GM12878 (cell line): ENCODE results near the gene SLC25A40. TPM values are rescaled to one million over a fixed set of nuclear protein-coding genes. Genes with fewer than 3 reads are reported as not detected.

Experiments
- CBX3 ChIP-seq: fragments of 200-600 bp; sonication (generic); IDR thresholded peaks from 2 replicates; pipeline ENCODE4 v1.6.1; 2016; ENCODE audit warnings: low read depth, borderline replicate concordance
- CHD4 ChIP-seq: fragments of 200-600 bp; sonication (generic); IDR thresholded peaks from 2 replicates; pipeline ENCODE4 v1.6.1; 2016; ENCODE audit warnings: mild to moderate bottlenecking
- DPF2 ChIP-seq: fragments of 450-650 bp; IDR thresholded peaks from 2 replicates; pipeline ENCODE4 v1.6.1; 2017; ENCODE audit warnings: mild to moderate bottlenecking
- EED ChIP-seq: sonication (generic); IDR thresholded peaks from 2 replicates; pipeline ENCODE4 v1.6.1; 2016; ENCODE audit warnings: antibody characterized with exemption, low read depth
- ETV6 ChIP-seq, 2 experiments: fragments of 450-650 bp in 1 of 2; IDR thresholded peaks in 1 of 2; conservative IDR thresholded peaks in 1 of 2; 2 replicates each; pipeline ENCODE4 v1.6.1; 2014; ENCODE audit warnings: antibody characterized with exemption in 1 of 2, borderline replicate concordance in 1 of 2, low read depth in 1 of 2, mild to moderate bottlenecking in 1 of 2, moderate library complexity in 1 of 2
- IKZF2 ChIP-seq, 2 experiments: fragments of 450-650 bp; IDR thresholded peaks; 2 replicates each; pipeline ENCODE4 v1.6.1; 2017; ENCODE audit warnings: mild to moderate bottlenecking in 2 of 2, moderate library complexity in 2 of 2
- NFYB ChIP-seq: IDR thresholded peaks from 2 replicates; pipeline ENCODE4 v1.6.1; 2011; ENCODE audit warnings: low read depth, mild to moderate bottlenecking, low read length, improper control_type of control experiment, moderate library complexity; ENCODE audit not compliant: insufficient read depth
- NKRF ChIP-seq: fragments of 450-650 bp; conservative IDR thresholded peaks from 2 replicates; pipeline ENCODE4 v1.6.1; 2017; ENCODE audit warnings: mild to moderate bottlenecking, moderate library complexity
- PAX8 ChIP-seq: fragments of 450-650 bp; IDR thresholded peaks from 2 replicates; pipeline ENCODE4 v1.6.1; 2017; ENCODE audit warnings: mild to moderate bottlenecking, moderate library complexity
- POU2F2 ChIP-seq: IDR thresholded peaks from 3 replicates; pipeline ENCODE4 v1.6.1; 2011; ENCODE audit warnings: low read depth, mild to moderate bottlenecking, low read length, borderline replicate concordance
- SMC3 ChIP-seq: IDR thresholded peaks from 2 replicates; pipeline ENCODE4 v1.6.1; 2011; ENCODE audit warnings: low read length, improper control_type of control experiment, borderline replicate concordance
- SREBF2 ChIP-seq: IDR thresholded peaks from 2 replicates; pipeline ENCODE4 v1.6.1; 2012; ENCODE audit warnings: mild to moderate bottlenecking, low read length
- USF2 ChIP-seq: IDR thresholded peaks from 2 replicates; pipeline ENCODE4 v1.6.1; 2011; ENCODE audit warnings: low read depth, low read length, improper control_type of control experiment, borderline replicate concordance
- WRNIP1 ChIP-seq: IDR thresholded peaks from 2 replicates; pipeline ENCODE4 v1.6.1; 2011; ENCODE audit warnings: low read depth, low read length, improper control_type of control experiment, borderline replicate concordance
- ZNF274 ChIP-seq: IDR thresholded peaks from one replicate; pipeline ENCODE4 v1.8.0; 2011; ENCODE audit not compliant: insufficient read length, insufficient read depth
- polyA plus RNA-seq, 11 experiments: library from polyadenylated mRNA; depleted of rRNA in 4 of 11; unstranded in 6 of 11; stranded (reverse) in 5 of 11; fragments of >200 nt; fragmentation: Nextera tagmentation in 4 of 11; fragmentation: Illumina TruSeq in 1 of 11; extraction: Ambion mirVana in 4 of 11; extraction: Trizol in 1 of 11; gene quantifications; 1 replicate in 1 of 11; 2 replicates in 10 of 11; pipeline versions ENCODE4 v1.2.1 to v1.2.3, GENCODE V29; 2011 to 2016; ENCODE audit warnings: inconsistent platforms in 2 of 11, missing spikeins in 2 of 11, low read depth in 1 of 11
- total RNA-seq, 4 experiments: library from RNA; depleted of rRNA in 3 of 4; stranded (reverse); fragments of >200 nt in 3 of 4; fragmentation: Illumina TruSeq in 1 of 4; extraction: Trizol in 1 of 4; gene quantifications; 2 replicates each; pipeline versions ENCODE4 v1.2.1 to v1.2.3, GENCODE V29; 2013 to 2021

Gene SLC25A40
- total and polyA plus RNA-seq, 10 of the 15 experiments (the other 5 are each of a cell fraction or from before 2014, with no cell fraction given) = 15.8 to 60.3 (median 22.2) TPM

GRCh38 chr7:87876040-87876868 lies at the start of gene SLC25A40, which contains the start of gene DBF4 (continued):
- TF ChIP-seq CBX3 = no peak
- TF ChIP-seq USF2 = peak; percentile 74
- TF ChIP-seq NKRF = peak; percentile 95
- peak; percentile 33; the same call in 2 of the 3 replicates for TF ChIP-seq POU2F2
- no peak for TF ChIP-seq ZNF274
- no peak for TF ChIP-seq SREBF2
- TF ChIP-seq NFYB = peak; percentile 60; the same call in 1 of the 2 replicates
- TF ChIP-seq PAX8 = no peak
- TF ChIP-seq WRNIP1 = no peak
- no peak; the same call in 1 of the 2 replicates for TF ChIP-seq EED
- TF ChIP-seq SMC3 = no peak
- 0 out of 4 replicates have a peak, but pooled peaks of 1 of the 2 experiments have one; percentile 34 for TF ChIP-seq ETV6 (conservative IDR thresholded peaks at IDR 0.05 in 1 of 2, IDR thresholded peaks at IDR 0.05 in 1 of 2; ENCODE audit: borderline replicate concordance in 1 of 2, low read depth in 1 of 2)
- no peak; the same call in 1 of the 2 replicates for TF ChIP-seq DPF2
- peak; percentile 21 to 58; a peak in 2 of 4 replicates for TF ChIP-seq IKZF2 (IDR thresholded peaks at IDR 0.05)
- TF ChIP-seq CHD4 = no peak
